ENCODE results near the gene AFAP1L1. TPM values are rescaled to one million over a fixed set of nuclear protein-coding genes. Genes with fewer than 3 reads are reported as not detected.

The AFAP1L1 gene
- total RNA-seq, 1 donor from 2014 or later, result 0.25 TPM

DNA sequence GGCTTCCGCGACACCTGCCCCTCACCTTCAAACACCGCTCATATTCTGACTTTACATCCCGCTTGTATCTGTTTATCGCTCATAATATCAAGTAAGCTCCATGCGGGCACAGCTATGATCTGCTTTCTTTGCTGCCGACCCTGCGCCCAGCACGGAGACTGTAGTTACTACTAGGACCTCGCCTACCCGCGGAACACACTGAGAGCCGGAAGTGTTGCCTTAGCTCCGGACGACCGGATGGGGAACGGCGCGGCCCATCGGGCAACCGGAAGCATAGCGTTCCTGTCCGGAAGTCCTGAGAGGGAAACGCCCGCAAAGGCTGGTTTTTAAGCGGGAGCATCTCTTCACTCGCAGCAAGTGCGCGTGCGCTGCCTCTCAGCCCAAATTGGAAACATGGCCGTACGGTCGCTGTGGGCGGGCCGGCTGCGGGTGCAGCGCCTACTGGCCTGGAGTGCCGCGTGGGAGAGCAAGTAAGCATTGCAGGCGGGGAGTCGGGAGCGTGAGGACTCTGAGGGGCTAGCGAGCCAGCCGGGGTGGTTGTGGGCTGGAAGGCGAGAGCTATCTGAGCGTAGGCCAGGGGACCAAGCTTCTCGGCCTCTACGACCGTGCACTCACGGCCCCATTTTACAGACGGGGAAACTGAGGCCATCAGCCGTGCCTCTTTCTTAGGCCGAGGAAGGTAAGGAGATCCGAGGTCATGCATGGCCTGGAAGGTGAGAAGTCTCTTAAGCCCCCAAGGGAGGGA is 73.7 kb downstream of the AFAP1L1 start, which contains the start of gene GRPEL2:
GRPEL2 (plus strand) TSS at position 353 of the 745 bp plus-strand sequence; CDS start at position 394, 41 bp downstream.
- Mint-ChIP-seq H3K27ac (ENCODE audit: unreplicated experiment) (peak within 1 kb of the TSS; percentile 98), H3K27me3 (ENCODE audit: unreplicated experiment) (peaks cover 8% of the 10 kb centered on the region), H3K9me3 (ENCODE audit: unreplicated experiment) (peaks cover 11% of the 10 kb centered on the region), H3K4me3 (ENCODE audit: unreplicated experiment) (peak within 1 kb of the TSS; percentile 100), H3K4me1 (ENCODE audit: low read depth, unreplicated experiment) (peaks cover 16% of the 10 kb centered on the region), H3K36me3 (ENCODE audit: unreplicated experiment) (no peaks in the 10 kb centered on the region)
- DNase-seq, result peak; percentile 96
- TF ChIP-seq, protein P1, sequence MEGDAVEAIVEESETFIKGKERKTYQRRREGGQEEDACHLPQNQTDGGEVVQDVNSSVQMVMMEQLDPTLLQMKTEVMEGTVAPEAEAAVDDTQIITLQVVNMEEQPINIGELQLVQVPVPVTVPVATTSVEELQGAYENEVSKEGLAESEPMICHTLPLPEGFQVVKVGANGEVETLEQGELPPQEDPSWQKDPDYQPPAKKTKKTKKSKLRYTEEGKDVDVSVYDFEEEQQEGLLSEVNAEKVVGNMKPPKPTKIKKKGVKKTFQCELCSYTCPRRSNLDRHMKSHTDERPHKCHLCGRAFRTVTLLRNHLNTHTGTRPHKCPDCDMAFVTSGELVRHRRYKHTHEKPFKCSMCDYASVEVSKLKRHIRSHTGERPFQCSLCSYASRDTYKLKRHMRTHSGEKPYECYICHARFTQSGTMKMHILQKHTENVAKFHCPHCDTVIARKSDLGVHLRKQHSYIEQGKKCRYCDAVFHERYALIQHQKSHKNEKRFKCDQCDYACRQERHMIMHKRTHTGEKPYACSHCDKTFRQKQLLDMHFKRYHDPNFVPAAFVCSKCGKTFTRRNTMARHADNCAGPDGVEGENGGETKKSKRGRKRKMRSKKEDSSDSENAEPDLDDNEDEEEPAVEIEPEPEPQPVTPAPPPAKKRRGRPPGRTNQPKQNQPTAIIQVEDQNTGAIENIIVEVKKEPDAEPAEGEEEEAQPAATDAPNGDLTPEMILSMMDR (IDR thresholded peaks at IDR 0.05; ENCODE audit: partially characterized antibody, unreplicated experiment), result no peak

GRCh38 chr5:149345892-149346222 is 74.2 kb downstream of the AFAP1L1 start:
- TF ChIP-seq, protein P1 (IDR thresholded peaks at IDR 0.05; ENCODE audit: partially characterized antibody, unreplicated experiment), result no peak
- Mint-ChIP-seq H3K27me3 (ENCODE audit: unreplicated experiment) (peaks cover 8% of the 10 kb centered on the region), H3K4me1 (ENCODE audit: low read depth, unreplicated experiment) (peaks cover 14% of the 10 kb centered on the region), H3K27ac (ENCODE audit: unreplicated experiment) (peak overlapping the region; percentile 98), H3K36me3 (ENCODE audit: unreplicated experiment) (no peaks in the 10 kb centered on the region), H3K9me3 (ENCODE audit: unreplicated experiment) (peaks cover 11% of the 10 kb centered on the region), H3K4me3 (ENCODE audit: unreplicated experiment) (peak overlapping the region; percentile 100)
- DNase-seq, result no peak

DNA sequence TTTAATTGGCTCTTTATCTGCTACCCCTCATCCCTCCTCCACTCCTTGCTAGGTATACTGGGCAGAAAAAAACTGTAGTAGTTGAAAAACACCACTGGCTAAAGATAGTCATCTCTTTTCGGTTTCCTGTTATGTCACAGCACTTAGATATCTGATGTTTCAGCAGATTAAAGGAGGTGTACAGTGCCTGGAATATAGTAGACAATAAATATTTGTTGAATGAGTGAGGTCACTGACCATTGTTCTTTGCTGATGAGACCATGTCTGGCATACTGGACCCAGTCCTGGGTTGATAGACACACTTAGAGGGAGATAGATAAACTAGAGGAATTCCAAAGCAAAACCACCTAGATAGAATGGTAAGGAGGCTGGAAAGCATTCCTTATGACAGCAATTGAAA is 76.9 kb downstream of the AFAP1L1 start:
- Mint-ChIP-seq H3K27ac (ENCODE audit: unreplicated experiment) (no peak overlapping the region), H3K27me3 (ENCODE audit: unreplicated experiment) (peaks cover 8% of the 10 kb centered on the region), H3K4me3 (ENCODE audit: unreplicated experiment) (no peak overlapping the region), H3K9me3 (ENCODE audit: unreplicated experiment) (peaks cover 11% of the 10 kb centered on the region), H3K36me3 (ENCODE audit: unreplicated experiment) (no peaks in the 10 kb centered on the region), H3K4me1 (ENCODE audit: low read depth, unreplicated experiment) (peaks cover 11% of the 10 kb centered on the region)
- TF ChIP-seq, protein P1 (IDR thresholded peaks at IDR 0.05; ENCODE audit: partially characterized antibody, unreplicated experiment), result no peak
- DNase-seq, result no peak

DNA sequence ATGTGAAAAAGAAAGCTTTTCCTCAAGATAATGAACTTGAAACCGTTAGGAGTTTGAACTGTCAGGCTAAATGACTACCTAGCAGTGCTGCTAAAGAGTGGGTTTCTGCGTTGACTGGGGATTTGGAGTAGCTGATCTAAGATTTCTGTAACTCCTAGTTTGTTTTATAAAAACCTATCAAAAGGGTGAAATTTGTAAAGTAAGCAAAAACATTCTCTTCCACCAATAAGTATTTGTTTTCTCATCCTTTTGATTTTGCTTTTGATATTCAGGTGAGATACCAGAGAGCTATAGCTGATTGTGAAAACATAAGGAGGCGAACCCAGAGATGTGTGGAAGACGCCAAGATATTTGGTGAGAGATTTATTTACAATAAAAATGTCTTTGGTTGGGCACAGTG is 77.7 kb downstream of the AFAP1L1 start:
- Mint-ChIP-seq H3K9me3 (ENCODE audit: unreplicated experiment) (peaks cover 11% of the 10 kb centered on the region), H3K27ac (ENCODE audit: unreplicated experiment) (no peak overlapping the region), H3K27me3 (ENCODE audit: unreplicated experiment) (peaks cover 8% of the 10 kb centered on the region), H3K4me3 (ENCODE audit: unreplicated experiment) (no peak overlapping the region), H3K4me1 (ENCODE audit: low read depth, unreplicated experiment) (peaks cover 4% of the 10 kb centered on the region), H3K36me3 (ENCODE audit: unreplicated experiment) (no peaks in the 10 kb centered on the region)
- TF ChIP-seq, protein P1 (IDR thresholded peaks at IDR 0.05; ENCODE audit: partially characterized antibody, unreplicated experiment), result no peak
- DNase-seq, result no peak

- Mint-ChIP-seq H3K9me3 (ENCODE audit: unreplicated experiment) (peaks cover 1% of the 10 kb centered on the region), H3K4me1 (ENCODE audit: low read depth, unreplicated experiment) (peaks cover under 1% of the 10 kb centered on the region), H3K27ac (ENCODE audit: unreplicated experiment) (no peak overlapping the region), H3K4me3 (ENCODE audit: unreplicated experiment) (no peak overlapping the region), H3K36me3 (ENCODE audit: unreplicated experiment) (no peaks in the 10 kb centered on the region), H3K27me3 (ENCODE audit: unreplicated experiment) (no peaks in the 10 kb centered on the region)
- DNase-seq, result no peak
- TF ChIP-seq, protein P1 (IDR thresholded peaks at IDR 0.05; ENCODE audit: partially characterized antibody, unreplicated experiment), result no peak
Observed at GRCh38 chr5:149352169-149352568, 80.5 kb downstream of the AFAP1L1 start.
